ENCODE data around the gene SYT1. TPM values are rescaled to one million over a fixed set of nuclear protein-coding genes. Genes with fewer than 3 reads are reported as not detected.

SYT1 gene
- total RNA-seq, 2 experiments from 2014 or later = not detected

- ChIA-PET POLR2A (no interaction called here), CTCF (no interaction called here)
- H3K9me3 ChIP-seq (ENCODE audit: control insufficient read depth in 1 of 2, insufficient read depth in 1 of 2, low read length in 2 of 2) = peaks cover 0 to 5% of the 10 kb centered on the region in 2 experiments
- Mint-ChIP-seq H3K27me3 (no peaks in the 10 kb centered on the region), H3K4me1 (ENCODE audit: low read depth) (no peaks in the 10 kb centered on the region), H3K36me3 (ENCODE audit: low read depth) (no peaks in the 10 kb centered on the region), H3K4me3 (no peak overlapping the region), H3K27ac (no peak overlapping the region), H3K9me3 (no peaks in the 10 kb centered on the region)
- no peaks in the 10 kb centered on the region for H3K4me1 ChIP-seq (ENCODE audit: insufficient read depth, low read length)
- H3K4me3 ChIP-seq (ENCODE audit: low read length) = no peak overlapping the region
- ATAC-seq (ENCODE audit: poor library complexity) (no peak), DNase-seq (no peak)
- no peaks in the 10 kb centered on the region for H3K27me3 ChIP-seq (ENCODE audit: control insufficient read depth in 1 of 2, insufficient read depth in 2 of 2, low read length in 2 of 2)
- H3K27ac ChIP-seq (ENCODE audit: low read depth in 1 of 2, low read length in 2 of 2) = no peak overlapping the region
- TF ChIP-seq, protein P1, sequence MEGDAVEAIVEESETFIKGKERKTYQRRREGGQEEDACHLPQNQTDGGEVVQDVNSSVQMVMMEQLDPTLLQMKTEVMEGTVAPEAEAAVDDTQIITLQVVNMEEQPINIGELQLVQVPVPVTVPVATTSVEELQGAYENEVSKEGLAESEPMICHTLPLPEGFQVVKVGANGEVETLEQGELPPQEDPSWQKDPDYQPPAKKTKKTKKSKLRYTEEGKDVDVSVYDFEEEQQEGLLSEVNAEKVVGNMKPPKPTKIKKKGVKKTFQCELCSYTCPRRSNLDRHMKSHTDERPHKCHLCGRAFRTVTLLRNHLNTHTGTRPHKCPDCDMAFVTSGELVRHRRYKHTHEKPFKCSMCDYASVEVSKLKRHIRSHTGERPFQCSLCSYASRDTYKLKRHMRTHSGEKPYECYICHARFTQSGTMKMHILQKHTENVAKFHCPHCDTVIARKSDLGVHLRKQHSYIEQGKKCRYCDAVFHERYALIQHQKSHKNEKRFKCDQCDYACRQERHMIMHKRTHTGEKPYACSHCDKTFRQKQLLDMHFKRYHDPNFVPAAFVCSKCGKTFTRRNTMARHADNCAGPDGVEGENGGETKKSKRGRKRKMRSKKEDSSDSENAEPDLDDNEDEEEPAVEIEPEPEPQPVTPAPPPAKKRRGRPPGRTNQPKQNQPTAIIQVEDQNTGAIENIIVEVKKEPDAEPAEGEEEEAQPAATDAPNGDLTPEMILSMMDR (IDR thresholded peaks at IDR 0.05) = no peak
- intact Hi-C loops (cut with DNase I, micrococcal nuclease) = no loop called here
- H3K36me3 ChIP-seq (ENCODE audit: insufficient read depth, low read length) = no peaks in the 10 kb centered on the region
These were observed 204.4 kb downstream of the SYT1 start for GRCh38 chr12:79069009-79069408.

DNA sequence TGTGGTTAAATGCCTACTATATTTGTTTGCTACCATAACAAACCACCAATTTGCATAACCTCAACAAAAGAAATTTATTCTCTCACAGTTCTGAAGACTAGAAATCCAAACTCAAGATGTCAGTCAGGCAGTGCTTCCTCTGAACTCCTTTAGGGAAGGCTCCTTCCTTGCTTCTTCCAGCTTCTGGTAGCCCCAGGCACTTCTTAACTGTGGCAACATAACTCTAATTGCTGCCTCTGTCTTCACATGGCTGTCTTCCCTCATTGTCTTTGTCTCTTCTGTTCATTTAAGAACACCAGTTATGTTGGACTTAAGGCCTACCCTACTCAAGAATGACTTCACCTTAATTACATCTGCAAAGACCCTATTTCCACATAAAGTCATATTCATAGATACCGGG is 206.9 kb downstream of the SYT1 start:
- TF ChIP-seq, protein P1 (IDR thresholded peaks at IDR 0.05) = no peak

GRCh38 chr12:79073506-79073905 is 208.9 kb downstream of the SYT1 start:
- TF ChIP-seq, protein P1 (IDR thresholded peaks at IDR 0.05) = no peak
- no peaks in the 10 kb centered on the region for H3K4me1 Mint-ChIP-seq (ENCODE audit: low read depth)
- H3K27me3 Mint-ChIP-seq = no peaks in the 10 kb centered on the region
- no peaks in the 10 kb centered on the region for H3K9me3 ChIP-seq (ENCODE audit: control insufficient read depth in 1 of 2, insufficient read depth in 1 of 2, low read length in 2 of 2)
- H3K36me3 ChIP-seq (ENCODE audit: insufficient read depth, low read length) = no peaks in the 10 kb centered on the region
- DNase-seq (no peak), ATAC-seq (ENCODE audit: poor library complexity) (no peak)
- H3K4me1 ChIP-seq (ENCODE audit: insufficient read depth, low read length) = no peaks in the 10 kb centered on the region
- H3K27me3 ChIP-seq (ENCODE audit: control insufficient read depth in 1 of 2, insufficient read depth in 2 of 2, low read length in 2 of 2) = no peaks in the 10 kb centered on the region
- no peaks in the 10 kb centered on the region for H3K36me3 Mint-ChIP-seq (ENCODE audit: low read depth)
- H3K27ac ChIP-seq (ENCODE audit: low read depth in 1 of 2, low read length in 2 of 2) = no peak overlapping the region
- no peak overlapping the region for H3K27ac Mint-ChIP-seq
- peaks cover 3% of the 10 kb centered on the region for H3K9me3 Mint-ChIP-seq
- POLR2A ChIA-PET = no interaction called here
- H3K4me3 ChIP-seq (ENCODE audit: low read length) = no peak overlapping the region
- CTCF ChIA-PET = no interaction called here
- intact Hi-C loops (cut with DNase I, micrococcal nuclease) = no loop called here
- H3K4me3 Mint-ChIP-seq = no peak overlapping the region

More for the DNA sequence above, 206.9 kb downstream of the SYT1 start:
- Histone ChIP-seq H3K27ac (ENCODE audit: low read depth in 1 of 2, low read length in 2 of 2) (no peak overlapping the region), H3K9me3 (ENCODE audit: control insufficient read depth in 1 of 2, insufficient read depth in 1 of 2, low read length in 2 of 2) (no peaks in the 10 kb centered on the region), H3K27me3 (ENCODE audit: control insufficient read depth in 1 of 2, insufficient read depth in 2 of 2, low read length in 2 of 2) (no peaks in the 10 kb centered on the region), H3K36me3 (ENCODE audit: insufficient read depth, low read length) (no peaks in the 10 kb centered on the region), H3K4me3 (ENCODE audit: low read length) (no peak overlapping the region), H3K4me1 (ENCODE audit: insufficient read depth, low read length) (no peaks in the 10 kb centered on the region)
- Mint-ChIP-seq H3K27ac (no peak overlapping the region), H3K9me3 (no peaks in the 10 kb centered on the region), H3K36me3 (ENCODE audit: low read depth) (no peaks in the 10 kb centered on the region), H3K27me3 (no peaks in the 10 kb centered on the region), H3K4me1 (ENCODE audit: low read depth) (no peaks in the 10 kb centered on the region), H3K4me3 (no peak overlapping the region)
- CTCF ChIA-PET = no interaction called here
- intact Hi-C loops (cut with DNase I, micrococcal nuclease) = no loop called here
- no peak for DNase-seq
- POLR2A ChIA-PET = no interaction called here
- ATAC-seq (ENCODE audit: poor library complexity) = no peak
